ENCODE measurements around the gene ARPC4. TPM values are rescaled to one million over a fixed set of nuclear protein-coding genes. Genes with fewer than 3 reads are reported as not detected.

The ARPC4 gene
- total RNA-seq, 1 donor from 2014 or later: 148 TPM

DNA sequence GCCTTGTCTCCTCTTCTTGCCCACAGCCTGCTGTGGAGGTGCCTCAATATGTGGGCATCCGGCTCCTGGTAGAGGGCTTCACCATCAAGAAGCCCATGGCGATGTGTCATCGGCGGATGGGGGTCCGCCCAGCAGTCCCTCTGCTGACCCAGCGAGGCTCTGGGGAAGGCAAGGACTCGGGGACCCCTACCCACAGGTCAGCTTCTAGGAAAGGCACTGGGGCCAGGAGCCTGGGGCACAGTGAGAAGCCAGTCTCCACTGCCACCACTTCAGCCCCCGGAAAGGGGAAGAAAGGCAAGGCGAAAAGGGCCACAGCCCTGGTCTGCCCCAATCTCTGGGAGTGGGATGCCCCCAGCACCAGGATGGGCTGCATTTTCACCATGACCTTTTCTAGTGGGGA, 40.2 kb downstream of the ARPC4 start:
- DNase-seq (no peak), ATAC-seq (no peak)
- intact Hi-C loops (cut with DNase I): no loop called here
- Histone ChIP-seq H3K9me3 (no peaks in the 10 kb centered on the region), H3K27me3 (no peaks in the 10 kb centered on the region), H3K27ac (no peak overlapping the region), H3K4me1 (no peaks in the 10 kb centered on the region), H3K4me3 (no peak overlapping the region), H3K36me3 (peaks cover 19% of the 10 kb centered on the region)
- no peak for TF ChIP-seq CTCF (IDR thresholded peaks at IDR 0.05)

- ATAC-seq (no peak), DNase-seq (no peak)
- no peak overlapping the region for H3K27ac ChIP-seq
- H3K27me3 ChIP-seq: no peaks in the 10 kb centered on the region
- no peak overlapping the region for H3K4me3 ChIP-seq
- intact Hi-C loops (cut with DNase I): no loop called here
- no peak for TF ChIP-seq CTCF (IDR thresholded peaks at IDR 0.05)
- H3K4me1 ChIP-seq: no peaks in the 10 kb centered on the region
- H3K36me3 ChIP-seq: peaks cover 29% of the 10 kb centered on the region
- H3K9me3 ChIP-seq: no peaks in the 10 kb centered on the region
Observed at GRCh38 chr3:9834520-9835380, 41.9 kb downstream of the ARPC4 start.

- Histone ChIP-seq H3K27ac (no peak overlapping the region), H3K36me3 (peaks cover 46% of the 10 kb centered on the region), H3K4me1 (peaks cover 8% of the 10 kb centered on the region), H3K27me3 (no peaks in the 10 kb centered on the region), H3K9me3 (no peaks in the 10 kb centered on the region), H3K4me3 (no peak overlapping the region)
- no peak for TF ChIP-seq CTCF (IDR thresholded peaks at IDR 0.05)
- ATAC-seq (peak; percentile 12), DNase-seq (no peak)
- intact Hi-C loops (cut with DNase I): no loop called here
Observed at GRCh38 chr3:9837701-9838582, 45.1 kb downstream of the ARPC4 start.

- H3K36me3 ChIP-seq: peaks cover 38% of the 10 kb centered on the region
- no peak for TF ChIP-seq CTCF (IDR thresholded peaks at IDR 0.05)
Observed at GRCh38 chr3:9838856-9839255, 46.0 kb downstream of the ARPC4 start.

GRCh38 chr3:9841015-9841414, 48.1 kb downstream of the ARPC4 start:
- peaks cover 38% of the 10 kb centered on the region for H3K36me3 ChIP-seq
- intact Hi-C loops (cut with DNase I): no loop called here

More at GRCh38 chr3:9838856-9839255, 46.0 kb downstream of the ARPC4 start:
- ATAC-seq (no peak), DNase-seq (no peak)
- Histone ChIP-seq H3K27me3 (no peaks in the 10 kb centered on the region), H3K4me1 (peaks cover 10% of the 10 kb centered on the region), H3K4me3 (no peak overlapping the region), H3K27ac (no peak overlapping the region), H3K9me3 (no peaks in the 10 kb centered on the region)
- intact Hi-C loops (cut with DNase I): no loop called here

More at GRCh38 chr3:9841015-9841414, 48.1 kb downstream of the ARPC4 start:
- Histone ChIP-seq H3K9me3 (no peaks in the 10 kb centered on the region), H3K4me1 (peaks cover 15% of the 10 kb centered on the region), H3K27ac (no peak overlapping the region), H3K27me3 (no peaks in the 10 kb centered on the region), H3K4me3 (no peak overlapping the region)
- TF ChIP-seq CTCF (IDR thresholded peaks at IDR 0.05): no peak
- DNase-seq (no peak), ATAC-seq (no peak)

All from upper lobe of right lung (tissue), 1 donor.